Measurements from ENCODE around the gene CCR1.

GRCh38 chr3:46209746-46210470 is 1.8 kb upstream of the CCR1 start:
- no peak for TF ChIP-seq POLR2A (IDR thresholded peaks at IDR 0.05)
- TF ChIP-seq, protein P1, sequence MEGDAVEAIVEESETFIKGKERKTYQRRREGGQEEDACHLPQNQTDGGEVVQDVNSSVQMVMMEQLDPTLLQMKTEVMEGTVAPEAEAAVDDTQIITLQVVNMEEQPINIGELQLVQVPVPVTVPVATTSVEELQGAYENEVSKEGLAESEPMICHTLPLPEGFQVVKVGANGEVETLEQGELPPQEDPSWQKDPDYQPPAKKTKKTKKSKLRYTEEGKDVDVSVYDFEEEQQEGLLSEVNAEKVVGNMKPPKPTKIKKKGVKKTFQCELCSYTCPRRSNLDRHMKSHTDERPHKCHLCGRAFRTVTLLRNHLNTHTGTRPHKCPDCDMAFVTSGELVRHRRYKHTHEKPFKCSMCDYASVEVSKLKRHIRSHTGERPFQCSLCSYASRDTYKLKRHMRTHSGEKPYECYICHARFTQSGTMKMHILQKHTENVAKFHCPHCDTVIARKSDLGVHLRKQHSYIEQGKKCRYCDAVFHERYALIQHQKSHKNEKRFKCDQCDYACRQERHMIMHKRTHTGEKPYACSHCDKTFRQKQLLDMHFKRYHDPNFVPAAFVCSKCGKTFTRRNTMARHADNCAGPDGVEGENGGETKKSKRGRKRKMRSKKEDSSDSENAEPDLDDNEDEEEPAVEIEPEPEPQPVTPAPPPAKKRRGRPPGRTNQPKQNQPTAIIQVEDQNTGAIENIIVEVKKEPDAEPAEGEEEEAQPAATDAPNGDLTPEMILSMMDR (IDR thresholded peaks at IDR 0.05), result no peak
- TF ChIP-seq EP300 (IDR thresholded peaks at IDR 0.05), result no peak
- TF ChIP-seq POLR2AphosphoS5 (IDR thresholded peaks at IDR 0.05), result no peak

Data from suprapubic skin (tissue), 4 donors.